Measurements from ENCODE around the gene CNTNAP2. TPM values are rescaled to one million over a fixed set of nuclear protein-coding genes. Genes with fewer than 3 reads are reported as not detected.

CNTNAP2 gene
- total RNA-seq, 2 donors from 2014 or later = not detected

- Mint-ChIP-seq H3K9me3 (no peaks in the 10 kb centered on the region), H3K27ac (no peak overlapping the region), H3K27me3 (no peaks in the 10 kb centered on the region), H3K4me1 (no peaks in the 10 kb centered on the region), H3K36me3 (ENCODE audit: low read depth) (no peaks in the 10 kb centered on the region), H3K4me3 (no peak overlapping the region)
- no peak for ATAC-seq (replicated peaks)
Measured at GRCh38 chr7:147519062-147519461, 1402.5 kb downstream of the CNTNAP2 start.

GRCh38 chr7:147523056-147523455 lies 1406.5 kb downstream of the CNTNAP2 start:
- Mint-ChIP-seq H3K4me3 (no peak overlapping the region), H3K27me3 (no peaks in the 10 kb centered on the region), H3K4me1 (no peaks in the 10 kb centered on the region), H3K27ac (no peak overlapping the region), H3K36me3 (ENCODE audit: low read depth) (no peaks in the 10 kb centered on the region), H3K9me3 (no peaks in the 10 kb centered on the region)
- ATAC-seq (replicated peaks) = no peak

- Mint-ChIP-seq H3K4me3 (no peak overlapping the region), H3K9me3 (no peaks in the 10 kb centered on the region), H3K4me1 (no peaks in the 10 kb centered on the region), H3K27me3 (no peaks in the 10 kb centered on the region), H3K27ac (no peak overlapping the region), H3K36me3 (ENCODE audit: low read depth) (no peaks in the 10 kb centered on the region)
- no peak for ATAC-seq (replicated peaks)
Measured at GRCh38 chr7:147524726-147525250, 1408.2 kb downstream of the CNTNAP2 start.

- H3K27me3 Mint-ChIP-seq = no peaks in the 10 kb centered on the region
- no peaks in the 10 kb centered on the region for H3K9me3 Mint-ChIP-seq
- no peak for ATAC-seq (replicated peaks)
- H3K4me1 Mint-ChIP-seq = no peaks in the 10 kb centered on the region
- H3K27ac Mint-ChIP-seq = no peak overlapping the region
- no peak overlapping the region for H3K4me3 Mint-ChIP-seq
- no peaks in the 10 kb centered on the region for H3K36me3 Mint-ChIP-seq (ENCODE audit: low read depth)
Measured at GRCh38 chr7:147525325-147525724, 1408.7 kb downstream of the CNTNAP2 start.

GRCh38 chr7:147535701-147536111 lies 1419.1 kb downstream of the CNTNAP2 start:
- Mint-ChIP-seq H3K36me3 (ENCODE audit: low read depth) (no peaks in the 10 kb centered on the region), H3K4me3 (no peak overlapping the region), H3K27me3 (no peaks in the 10 kb centered on the region), H3K27ac (no peak overlapping the region), H3K9me3 (peaks cover 9% of the 10 kb centered on the region), H3K4me1 (no peaks in the 10 kb centered on the region)
- no peak for ATAC-seq (replicated peaks)

GRCh38 chr7:147539685-147540084 lies 1423.1 kb downstream of the CNTNAP2 start:
- no peak overlapping the region for H3K27ac Mint-ChIP-seq
- H3K4me3 Mint-ChIP-seq = no peak overlapping the region
- no peaks in the 10 kb centered on the region for H3K36me3 Mint-ChIP-seq (ENCODE audit: low read depth)
- H3K27me3 Mint-ChIP-seq = no peaks in the 10 kb centered on the region
- H3K4me1 Mint-ChIP-seq = no peaks in the 10 kb centered on the region
- ATAC-seq (replicated peaks) = no peak
- peaks cover 23% of the 10 kb centered on the region for H3K9me3 Mint-ChIP-seq

GRCh38 chr7:147540743-147541142 lies 1424.1 kb downstream of the CNTNAP2 start:
- ATAC-seq (replicated peaks) = no peak

GRCh38 chr7:147541261-147541660 lies 1424.7 kb downstream of the CNTNAP2 start:
- Mint-ChIP-seq H3K4me1 (no peaks in the 10 kb centered on the region), H3K4me3 (no peak overlapping the region), H3K9me3 (peaks cover 19% of the 10 kb centered on the region), H3K36me3 (ENCODE audit: low read depth) (no peaks in the 10 kb centered on the region), H3K27me3 (no peaks in the 10 kb centered on the region), H3K27ac (no peak overlapping the region)
- ATAC-seq (replicated peaks) = no peak

More at GRCh38 chr7:147540743-147541142, 1424.1 kb downstream of the CNTNAP2 start:
- no peaks in the 10 kb centered on the region for H3K27me3 Mint-ChIP-seq
- no peak overlapping the region for H3K4me3 Mint-ChIP-seq
- no peak overlapping the region for H3K27ac Mint-ChIP-seq
- no peaks in the 10 kb centered on the region for H3K36me3 Mint-ChIP-seq (ENCODE audit: low read depth)
- H3K4me1 Mint-ChIP-seq = no peaks in the 10 kb centered on the region
- peaks cover 19% of the 10 kb centered on the region for H3K9me3 Mint-ChIP-seq

GRCh38 chr7:147547252-147547897 lies 1430.8 kb downstream of the CNTNAP2 start:
- ATAC-seq (replicated peaks) = no peak
- peaks cover 10% of the 10 kb centered on the region for H3K9me3 Mint-ChIP-seq
- H3K27ac Mint-ChIP-seq = no peak overlapping the region
- H3K4me1 Mint-ChIP-seq = no peaks in the 10 kb centered on the region
- no peaks in the 10 kb centered on the region for H3K36me3 Mint-ChIP-seq (ENCODE audit: low read depth)
- no peaks in the 10 kb centered on the region for H3K27me3 Mint-ChIP-seq
- no peak overlapping the region for H3K4me3 Mint-ChIP-seq

GRCh38 chr7:147556317-147556716 lies 1439.7 kb downstream of the CNTNAP2 start:
- no peak overlapping the region for H3K4me3 Mint-ChIP-seq
- ATAC-seq (replicated peaks) = no peak

GRCh38 chr7:147563669-147564068 lies 1447.1 kb downstream of the CNTNAP2 start:
- ATAC-seq (replicated peaks) = no peak
- no peaks in the 10 kb centered on the region for H3K4me1 Mint-ChIP-seq
- H3K4me3 Mint-ChIP-seq = no peak overlapping the region
- H3K27ac Mint-ChIP-seq = no peak overlapping the region
- peaks cover 24% of the 10 kb centered on the region for H3K9me3 Mint-ChIP-seq
- no peaks in the 10 kb centered on the region for H3K36me3 Mint-ChIP-seq (ENCODE audit: low read depth)
- no peaks in the 10 kb centered on the region for H3K27me3 Mint-ChIP-seq

More at GRCh38 chr7:147556317-147556716, 1439.7 kb downstream of the CNTNAP2 start:
- Mint-ChIP-seq H3K27ac (no peak overlapping the region), H3K9me3 (peaks cover 3% of the 10 kb centered on the region), H3K4me1 (no peaks in the 10 kb centered on the region), H3K36me3 (ENCODE audit: low read depth) (no peaks in the 10 kb centered on the region), H3K27me3 (no peaks in the 10 kb centered on the region)

GRCh38 chr7:147564786-147565476 lies 1448.3 kb downstream of the CNTNAP2 start:
- peaks cover 27% of the 10 kb centered on the region for H3K9me3 Mint-ChIP-seq
- H3K27ac Mint-ChIP-seq = no peak overlapping the region
- ATAC-seq (replicated peaks) = no peak
- H3K36me3 Mint-ChIP-seq (ENCODE audit: low read depth) = no peaks in the 10 kb centered on the region
- no peaks in the 10 kb centered on the region for H3K27me3 Mint-ChIP-seq
- no peaks in the 10 kb centered on the region for H3K4me1 Mint-ChIP-seq
- no peak overlapping the region for H3K4me3 Mint-ChIP-seq

GRCh38 chr7:147567043-147567442 lies 1450.4 kb downstream of the CNTNAP2 start:
- H3K36me3 Mint-ChIP-seq (ENCODE audit: low read depth) = no peaks in the 10 kb centered on the region
- H3K9me3 Mint-ChIP-seq = peaks cover 23% of the 10 kb centered on the region
- H3K4me1 Mint-ChIP-seq = no peaks in the 10 kb centered on the region
- H3K27ac Mint-ChIP-seq = no peak overlapping the region
- H3K27me3 Mint-ChIP-seq = no peaks in the 10 kb centered on the region
- ATAC-seq (replicated peaks) = no peak
- no peak overlapping the region for H3K4me3 Mint-ChIP-seq

- Mint-ChIP-seq H3K27me3 (no peaks in the 10 kb centered on the region), H3K9me3 (peaks cover 20% of the 10 kb centered on the region), H3K4me3 (no peak overlapping the region), H3K4me1 (no peaks in the 10 kb centered on the region), H3K36me3 (ENCODE audit: low read depth) (no peaks in the 10 kb centered on the region), H3K27ac (no peak overlapping the region)
- no peak for ATAC-seq (replicated peaks)
Measured at GRCh38 chr7:147569116-147569913, 1452.7 kb downstream of the CNTNAP2 start.

Measured in activated T-helper 17 cell treated with anti-CD3 and anti-CD28 coated beads, Interleukin-2, amount 50 U/mL, for 72 hours (primary cell).